HG02852 (cell line): ENCODE measurements around the gene MZT2B.
"Not testable (repeated sequence)": the region's sequence is repeated elsewhere in the genome, so short reads cannot be mapped to it uniquely, and the experiment has no call there.

Source experiments
- ATAC-seq: cut with Tn5 transposase; IDR thresholded peaks from one replicate; pipeline ENCODE4 v1.9.1; 2021; ENCODE audit warnings: mild to moderate bottlenecking, moderate library complexity; ENCODE audit not compliant: unreplicated experiment

The MZT2B gene, protein sequence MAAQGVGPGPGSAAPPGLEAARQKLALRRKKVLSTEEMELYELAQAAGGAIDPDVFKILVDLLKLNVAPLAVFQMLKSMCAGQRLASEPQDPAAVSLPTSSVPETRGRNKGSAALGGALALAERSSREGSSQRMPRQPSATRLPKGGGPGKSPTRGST

GRCh38 chr2:130181880-130182682 lies at the start of gene MZT2B:
Gene MZT2B (plus strand): TSS chr2:130182262. CDS start chr2:130182283, 21 bp downstream.
- peak; percentile 82 for ATAC-seq

DNA sequence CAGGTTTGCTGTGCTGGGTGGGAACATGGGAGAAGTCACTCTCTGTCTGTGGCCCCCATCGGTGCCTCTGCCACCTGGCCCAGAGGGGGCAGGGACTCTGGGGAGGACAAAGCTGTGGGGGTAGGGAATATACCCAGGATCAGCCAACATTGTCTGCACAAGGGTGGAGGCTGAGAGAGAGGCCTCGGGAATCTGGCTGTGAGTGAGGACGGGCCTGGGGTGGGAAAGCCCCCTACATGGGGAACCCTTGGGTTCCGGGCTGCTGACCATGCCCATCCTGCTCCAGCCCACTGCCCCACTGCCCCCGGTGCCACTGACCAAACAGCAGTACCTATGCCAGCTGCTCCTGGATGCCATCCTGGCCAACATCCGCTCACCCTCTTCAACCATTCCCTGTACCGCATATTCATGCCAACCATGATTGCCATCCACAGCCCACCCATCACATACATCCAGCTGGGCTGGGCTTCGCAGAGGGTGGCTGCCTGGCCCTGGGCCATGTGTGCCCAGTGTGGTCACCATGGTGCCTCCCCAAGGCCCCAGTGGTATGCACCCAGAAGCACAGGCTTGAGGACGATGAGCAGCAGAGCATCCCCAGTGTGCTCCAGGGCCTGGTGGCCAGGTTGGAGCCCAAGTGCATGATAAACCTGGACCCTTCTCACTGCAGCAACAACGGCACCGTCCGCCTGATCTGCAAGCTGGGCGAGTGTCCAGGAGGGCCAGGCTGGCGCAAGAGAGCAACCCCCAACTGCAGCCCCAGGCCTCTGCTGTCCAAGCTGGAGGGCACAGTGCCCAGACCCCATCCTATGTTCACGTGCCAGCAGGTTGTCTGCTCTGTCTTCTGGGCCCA lies 46.1 kb upstream of the MZT2B start:
- ATAC-seq = no peak

DNA sequence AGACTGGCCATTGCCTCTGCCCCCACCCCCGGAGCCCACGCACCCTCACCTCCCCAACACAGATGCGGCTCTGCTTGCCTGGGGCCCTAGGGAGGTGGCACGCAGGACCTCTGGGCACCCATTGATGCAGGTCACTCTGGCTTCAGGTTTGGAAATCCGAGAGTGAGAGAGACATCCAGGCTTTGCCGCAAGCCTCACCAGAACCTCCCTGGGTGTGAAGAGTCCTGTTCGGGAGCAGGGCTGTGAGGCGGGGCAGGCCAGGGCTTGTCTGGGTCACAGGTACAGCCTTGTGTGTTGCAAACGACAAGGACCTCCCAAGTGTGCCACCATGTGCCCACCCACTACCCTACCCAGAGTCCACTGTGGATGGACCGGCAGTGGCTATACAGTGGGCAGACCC lies 45.5 kb upstream of the MZT2B start:
- not testable (repeated sequence) for ATAC-seq

GRCh38 chr2:130137118-130137517 lies 44.9 kb upstream of the MZT2B start:
- ATAC-seq = not testable (repeated sequence)

DNA sequence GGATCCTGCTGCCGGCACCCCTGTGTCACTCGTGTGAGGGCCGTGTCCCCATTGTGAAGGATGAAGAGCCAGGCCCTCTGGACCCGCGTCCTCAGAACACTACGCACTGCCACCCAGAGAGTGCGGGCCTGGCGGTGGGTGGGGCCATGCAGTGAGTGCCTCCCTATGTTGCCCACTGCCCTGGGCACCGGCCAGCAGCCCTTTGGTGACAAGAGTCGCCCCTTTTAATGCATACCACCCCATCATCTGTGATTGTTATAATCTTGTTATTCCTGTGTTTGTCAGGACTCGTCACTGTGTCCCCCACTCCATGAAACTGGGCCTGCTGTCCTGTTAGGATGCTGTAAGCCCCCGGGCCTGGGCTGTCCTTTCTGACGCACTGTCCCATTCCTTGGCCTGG lies 43.7 kb upstream of the MZT2B start:
- ATAC-seq = not testable (repeated sequence)

GRCh38 chr2:130138841-130139251 lies 43.2 kb upstream of the MZT2B start:
- ATAC-seq = not testable (repeated sequence)

- not testable (repeated sequence) for ATAC-seq
These were observed 42.5 kb upstream of the MZT2B start for GRCh38 chr2:130139331-130140280.

GRCh38 chr2:130140516-130140915 lies 41.5 kb upstream of the MZT2B start:
- ATAC-seq = not testable (repeated sequence)

DNA sequence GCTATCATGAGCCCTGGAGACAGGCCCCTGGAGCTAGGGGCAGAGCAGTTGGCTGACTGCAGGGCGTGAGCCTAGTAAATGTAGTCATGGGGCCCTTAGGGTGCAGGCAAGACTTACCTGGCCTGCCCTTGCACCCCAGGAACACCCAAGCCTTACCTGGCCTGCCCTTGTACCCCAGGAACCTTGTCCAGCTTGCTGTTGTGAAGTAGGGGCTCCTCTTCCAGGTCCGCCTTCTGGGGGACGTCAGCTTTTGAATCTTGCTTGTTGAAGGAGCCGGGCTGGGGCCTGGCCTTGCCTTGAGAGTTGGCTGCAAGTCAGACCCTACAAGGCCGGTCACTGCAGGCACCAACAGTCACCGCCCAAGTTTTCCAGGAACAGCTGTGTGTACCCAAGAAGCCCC lies 41.1 kb upstream of the MZT2B start:
- ATAC-seq = not testable (repeated sequence)

- ATAC-seq = not testable (repeated sequence)
These were observed 40.3 kb upstream of the MZT2B start for GRCh38 chr2:130141645-130142370.

DNA sequence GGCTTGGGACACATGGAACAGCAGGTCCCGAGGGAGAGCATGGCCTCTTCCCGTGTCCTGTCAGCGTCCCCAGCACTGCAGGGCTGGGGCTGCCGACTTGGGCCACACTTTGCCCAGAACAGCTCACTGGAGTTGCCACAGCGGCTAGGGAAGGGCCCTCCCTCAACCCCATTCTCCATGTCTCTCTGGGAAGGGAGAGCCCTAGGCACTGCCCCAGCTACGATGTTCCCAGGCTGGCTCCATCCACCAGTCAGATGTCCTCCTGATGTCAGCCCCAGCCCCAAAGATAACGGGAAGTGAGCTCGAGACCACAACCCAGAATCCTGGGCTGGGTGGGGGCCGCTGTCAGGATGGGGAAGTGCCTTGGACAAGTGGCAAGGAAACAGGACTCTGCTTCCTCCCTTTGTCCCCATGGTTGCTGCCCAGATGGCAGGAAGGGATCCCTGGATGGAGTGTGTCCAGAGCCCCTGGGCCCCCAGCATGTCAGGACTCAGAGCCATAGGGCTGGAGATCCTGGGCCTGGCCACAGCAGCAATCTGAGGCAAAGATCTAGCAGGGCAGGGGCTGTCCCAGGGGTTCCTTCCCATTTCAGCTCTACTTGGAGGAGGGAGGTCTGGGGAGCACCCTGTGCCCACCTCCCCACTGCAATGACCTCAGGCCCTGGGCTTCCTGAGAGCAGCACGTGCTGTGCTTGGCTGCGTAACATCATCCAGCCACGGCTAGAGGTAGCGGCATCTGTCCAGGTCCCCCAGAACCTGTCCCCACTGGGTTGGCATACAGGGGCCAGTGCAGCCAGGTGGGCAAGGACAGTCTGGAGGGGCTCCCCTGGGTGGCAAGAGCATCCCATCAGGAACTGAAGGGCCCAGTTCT lies 39.4 kb upstream of the MZT2B start:
- not testable (repeated sequence) for ATAC-seq

GRCh38 chr2:130143266-130144039 lies 38.6 kb upstream of the MZT2B start:
- ATAC-seq = not testable (repeated sequence)

- peak; percentile 87 for ATAC-seq
These were observed 37.1 kb upstream of the MZT2B start, which contains the start of gene CCDC74B for GRCh38 chr2:130145006-130145414. Gene CCDC74B (minus strand): TSS chr2:130145112. CDS start chr2:130144996, 116 bp downstream.

DNA sequence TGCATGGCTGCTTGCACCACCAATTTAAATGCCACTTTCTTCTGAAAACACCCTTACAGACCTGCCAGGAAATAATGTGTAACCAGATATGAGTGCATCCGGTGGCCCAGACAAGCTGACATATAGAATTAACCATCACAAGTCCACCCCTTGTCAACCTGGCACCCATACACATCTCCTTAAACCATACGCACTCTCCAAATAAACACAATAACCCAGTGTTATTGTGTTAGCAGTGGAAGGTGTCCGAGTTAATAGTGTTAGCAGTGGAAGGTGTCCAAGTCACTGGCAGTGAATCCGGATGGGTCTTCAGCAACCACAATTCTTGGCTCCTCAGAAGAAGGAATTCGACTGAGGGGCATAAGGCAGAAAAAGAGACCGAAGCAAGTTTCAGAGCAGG lies 33.5 kb upstream of the MZT2B start:
- not testable (repeated sequence) for ATAC-seq

DNA sequence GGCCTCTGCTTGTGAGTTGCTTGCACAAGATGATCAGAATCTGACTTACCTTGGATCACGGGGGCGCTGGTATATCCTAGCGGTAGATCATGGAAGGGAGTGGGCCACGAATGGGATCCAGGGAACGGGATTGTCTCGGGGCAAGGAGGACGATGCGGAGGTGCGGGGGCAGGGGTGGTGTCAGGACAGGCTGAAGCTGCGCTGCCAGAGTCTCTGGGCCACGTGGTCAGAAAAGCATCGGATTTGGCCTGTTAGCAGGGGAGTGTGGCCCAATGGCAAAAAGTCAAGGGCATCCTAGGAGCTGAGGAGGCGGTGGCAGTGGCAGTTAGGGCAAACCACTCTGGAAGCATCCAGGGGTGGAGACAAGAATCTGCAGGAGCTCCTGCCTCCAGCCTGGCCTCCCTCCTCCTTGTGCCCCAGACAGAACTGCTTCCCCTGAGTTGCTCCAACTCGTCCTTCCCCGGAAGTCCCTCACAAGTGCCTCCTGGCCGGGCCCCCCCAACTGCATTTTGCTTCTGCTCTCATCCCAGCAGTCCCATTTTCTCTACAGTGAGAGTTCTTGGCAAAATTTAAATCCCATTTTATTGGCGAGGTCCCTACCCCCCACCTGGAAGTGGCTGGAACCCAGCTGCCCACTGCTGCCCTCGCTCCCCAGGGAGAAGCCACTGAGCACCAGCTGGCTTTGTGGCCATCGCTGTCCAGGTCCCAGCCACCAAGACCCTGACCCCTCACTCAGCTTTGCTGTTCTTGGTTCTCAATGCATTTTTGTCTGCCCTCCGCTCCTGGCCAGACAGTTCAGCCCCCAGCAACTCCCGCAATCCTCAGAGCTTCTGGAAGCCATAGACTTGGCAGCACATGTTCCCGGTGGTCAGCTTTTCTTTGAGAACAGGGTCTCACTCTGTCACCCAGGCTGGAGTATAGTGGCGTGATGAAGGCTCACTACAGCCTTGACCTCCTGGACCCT lies 31.6 kb upstream of the MZT2B start:
- ATAC-seq = no peak

- ATAC-seq = not testable (repeated sequence)
These were observed 30.9 kb upstream of the MZT2B start for GRCh38 chr2:130151145-130151512.
